Suprapubic skin (tissue), 4 donors: ENCODE results near the gene C17orf107.

ENCODE experiments used
- CTCF ChIP-seq, 2 donors: fragments of 200-600 bp in 1 of 2; fragments of 450-650 bp in 1 of 2; sonication (generic) in 1 of 2; IDR thresholded peaks; one replicate each; pipeline ENCODE4 v1.5.1; 2016 to 2019; ENCODE audit warnings: antibody characterized with exemption in 2 of 2, mild to moderate bottlenecking in 1 of 2, moderate library complexity in 1 of 2
- POLR2A ChIP-seq, 2 donors: fragments of 450-650 bp; IDR thresholded peaks; one replicate each; pipeline ENCODE4 v1.6.1; 2017; ENCODE audit warnings: antibody characterized with exemption in 2 of 2, mild to moderate bottlenecking in 2 of 2, moderate library complexity in 2 of 2
- POLR2AphosphoS5 ChIP-seq, 3 donors: sonication (generic); formaldehyde crosslinking; IDR thresholded peaks; one replicate each; pipeline ENCODE4 v1.6.1; 2017; ENCODE audit warnings: antibody characterized with exemption in 3 of 3

DNA sequence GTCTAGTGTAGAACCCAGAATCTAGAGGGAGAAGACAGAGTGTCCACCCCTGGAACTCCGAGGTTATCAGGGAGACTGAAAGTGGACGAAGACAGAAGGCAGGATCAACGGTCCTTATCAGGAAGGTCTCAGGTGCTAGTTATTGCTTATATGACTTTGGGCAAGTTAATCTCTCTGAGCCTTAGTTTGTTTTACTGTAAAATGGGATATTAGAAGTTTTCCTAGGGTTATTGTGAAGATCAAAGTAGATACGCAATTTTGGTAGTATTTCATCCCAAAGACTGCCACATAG lies 41.9 kb downstream of the C17orf107 start:
- TF ChIP-seq POLR2AphosphoS5 (IDR thresholded peaks at IDR 0.05) (no peak), CTCF (IDR thresholded peaks at IDR 0.05) (no peak), POLR2A (IDR thresholded peaks at IDR 0.05) (no peak)
